Measurements from ENCODE around the gene ACOT7. TPM values are rescaled to one million over a fixed set of nuclear protein-coding genes. Genes with fewer than 3 reads are reported as not detected.

Gene ACOT7
- total RNA-seq, 1 donor from 2014 or later = 35.1 TPM

DNA sequence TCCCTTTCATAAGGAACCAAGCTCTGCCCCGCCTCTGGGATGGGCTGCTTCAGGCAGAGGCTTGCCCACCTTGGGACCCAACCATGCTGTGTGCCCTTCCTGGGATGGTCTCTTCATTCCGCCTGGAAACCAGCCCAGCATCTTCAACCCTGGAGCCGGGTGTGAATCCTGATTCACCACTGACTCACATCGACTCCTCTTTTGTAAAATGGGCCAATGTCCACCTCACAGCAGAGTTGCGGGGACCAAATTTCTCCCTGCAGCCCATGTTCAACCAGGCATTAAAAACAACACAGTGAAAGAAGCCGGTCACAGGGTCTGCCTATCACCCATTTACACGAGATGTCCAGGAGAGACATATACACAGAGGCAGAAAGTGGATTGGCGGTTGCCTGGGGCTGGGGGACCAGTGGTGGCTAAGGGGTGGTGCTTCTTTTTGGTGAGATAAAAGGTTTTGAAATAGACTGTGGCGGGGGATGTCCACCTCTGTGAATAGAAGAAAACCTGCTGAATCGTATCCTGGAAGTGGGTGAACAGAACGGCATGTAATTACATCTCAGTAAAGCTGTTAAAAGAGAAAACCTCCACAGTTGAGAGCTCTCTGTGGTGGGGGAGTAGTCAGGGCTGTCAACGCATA is 125.8 kb downstream of the ACOT7 start:
- Mint-ChIP-seq H3K4me3 (ENCODE audit: unreplicated experiment) (no peak overlapping the region), H3K36me3 (ENCODE audit: low read depth, unreplicated experiment) (no peaks in the 10 kb centered on the region), H3K9me3 (ENCODE audit: unreplicated experiment) (no peaks in the 10 kb centered on the region), H3K27me3 (ENCODE audit: unreplicated experiment) (peaks cover 13% of the 10 kb centered on the region), H3K4me1 (ENCODE audit: unreplicated experiment) (no peaks in the 10 kb centered on the region), H3K27ac (ENCODE audit: unreplicated experiment) (no peak overlapping the region)
- TF ChIP-seq, protein P1, sequence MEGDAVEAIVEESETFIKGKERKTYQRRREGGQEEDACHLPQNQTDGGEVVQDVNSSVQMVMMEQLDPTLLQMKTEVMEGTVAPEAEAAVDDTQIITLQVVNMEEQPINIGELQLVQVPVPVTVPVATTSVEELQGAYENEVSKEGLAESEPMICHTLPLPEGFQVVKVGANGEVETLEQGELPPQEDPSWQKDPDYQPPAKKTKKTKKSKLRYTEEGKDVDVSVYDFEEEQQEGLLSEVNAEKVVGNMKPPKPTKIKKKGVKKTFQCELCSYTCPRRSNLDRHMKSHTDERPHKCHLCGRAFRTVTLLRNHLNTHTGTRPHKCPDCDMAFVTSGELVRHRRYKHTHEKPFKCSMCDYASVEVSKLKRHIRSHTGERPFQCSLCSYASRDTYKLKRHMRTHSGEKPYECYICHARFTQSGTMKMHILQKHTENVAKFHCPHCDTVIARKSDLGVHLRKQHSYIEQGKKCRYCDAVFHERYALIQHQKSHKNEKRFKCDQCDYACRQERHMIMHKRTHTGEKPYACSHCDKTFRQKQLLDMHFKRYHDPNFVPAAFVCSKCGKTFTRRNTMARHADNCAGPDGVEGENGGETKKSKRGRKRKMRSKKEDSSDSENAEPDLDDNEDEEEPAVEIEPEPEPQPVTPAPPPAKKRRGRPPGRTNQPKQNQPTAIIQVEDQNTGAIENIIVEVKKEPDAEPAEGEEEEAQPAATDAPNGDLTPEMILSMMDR (IDR thresholded peaks at IDR 0.05; ENCODE audit: unreplicated experiment) = no peak
- no peak for DNase-seq (ENCODE audit: low spot score)

DNA sequence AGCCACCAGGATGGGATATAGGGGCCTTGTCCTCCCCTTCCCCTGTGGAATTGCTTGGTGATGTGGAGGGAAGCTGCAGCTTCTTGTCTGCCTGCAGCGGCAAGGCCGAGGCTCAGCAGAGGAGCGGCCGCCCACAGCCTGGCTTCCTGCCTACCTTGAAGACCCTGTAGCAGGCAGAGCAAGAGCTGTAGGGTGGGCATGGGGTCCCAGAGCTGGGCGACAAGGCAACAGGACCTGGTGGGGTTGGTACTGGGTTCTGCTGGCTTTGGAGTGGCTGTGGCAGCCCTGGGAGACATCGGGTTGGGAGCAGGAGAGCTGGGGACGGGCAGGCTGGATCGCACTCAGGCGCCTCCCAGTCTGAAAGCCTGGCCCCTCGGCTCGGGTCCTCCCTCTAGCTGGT is 126.9 kb downstream of the ACOT7 start:
- Mint-ChIP-seq H3K27ac (ENCODE audit: unreplicated experiment) (no peak overlapping the region), H3K36me3 (ENCODE audit: low read depth, unreplicated experiment) (no peaks in the 10 kb centered on the region), H3K4me3 (ENCODE audit: unreplicated experiment) (no peak overlapping the region), H3K9me3 (ENCODE audit: unreplicated experiment) (no peaks in the 10 kb centered on the region), H3K4me1 (ENCODE audit: unreplicated experiment) (no peaks in the 10 kb centered on the region), H3K27me3 (ENCODE audit: unreplicated experiment) (peaks cover 18% of the 10 kb centered on the region)
- TF ChIP-seq, protein P1 (IDR thresholded peaks at IDR 0.05; ENCODE audit: unreplicated experiment) = no peak
- no peak for DNase-seq (ENCODE audit: low spot score)

DNA sequence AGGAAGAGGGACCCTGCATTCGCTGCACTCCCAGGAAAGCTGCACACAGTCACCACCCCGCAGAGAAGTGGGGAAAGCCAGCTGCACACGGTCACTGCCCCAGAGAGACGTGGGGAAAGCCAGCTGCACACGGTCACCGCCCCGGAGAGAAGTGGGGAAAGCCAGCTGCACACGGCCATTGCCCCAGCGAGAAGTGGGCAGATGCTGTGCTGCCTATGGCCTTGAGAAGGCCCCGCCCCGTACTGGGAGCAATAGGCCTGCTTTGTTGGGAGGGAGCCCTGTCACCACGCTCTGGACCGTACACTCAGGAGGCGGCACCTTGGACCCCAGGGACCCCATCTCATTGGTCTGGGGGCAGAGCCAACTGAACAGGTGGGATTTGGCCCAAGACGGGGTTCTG is 128.4 kb downstream of the ACOT7 start:
- Mint-ChIP-seq H3K36me3 (ENCODE audit: low read depth, unreplicated experiment) (no peaks in the 10 kb centered on the region), H3K4me3 (ENCODE audit: unreplicated experiment) (no peak overlapping the region), H3K27me3 (ENCODE audit: unreplicated experiment) (peaks cover 16% of the 10 kb centered on the region), H3K9me3 (ENCODE audit: unreplicated experiment) (no peaks in the 10 kb centered on the region), H3K27ac (ENCODE audit: unreplicated experiment) (no peak overlapping the region), H3K4me1 (ENCODE audit: unreplicated experiment) (no peaks in the 10 kb centered on the region)
- TF ChIP-seq, protein P1 (IDR thresholded peaks at IDR 0.05; ENCODE audit: unreplicated experiment) = no peak
- DNase-seq (ENCODE audit: low spot score) = no peak

DNA sequence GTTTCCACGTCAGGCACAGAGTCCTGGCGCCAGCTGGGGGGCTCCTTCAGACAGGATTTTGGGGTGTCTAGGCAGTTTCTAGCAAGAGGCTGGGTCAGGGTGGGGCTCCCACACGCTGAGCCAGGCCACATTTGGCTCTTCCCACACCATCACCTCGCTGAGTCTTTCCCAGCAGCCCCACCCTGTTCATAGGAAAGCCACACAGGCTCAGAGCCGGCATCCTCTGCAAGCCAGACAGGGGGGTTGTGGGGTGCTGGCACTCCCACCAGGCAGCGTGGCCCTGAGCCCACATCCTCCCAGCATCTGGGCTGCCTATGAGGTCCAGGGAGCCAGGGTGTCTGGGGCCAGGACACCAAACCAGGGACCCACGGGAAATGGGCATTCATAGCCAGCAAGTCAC is 129.9 kb downstream of the ACOT7 start:
- TF ChIP-seq, protein P1 (IDR thresholded peaks at IDR 0.05; ENCODE audit: unreplicated experiment) = no peak
- no peak overlapping the region for H3K4me3 Mint-ChIP-seq (ENCODE audit: unreplicated experiment)
- DNase-seq (ENCODE audit: low spot score) = no peak
- H3K27ac Mint-ChIP-seq (ENCODE audit: unreplicated experiment) = no peak overlapping the region
- H3K4me1 Mint-ChIP-seq (ENCODE audit: unreplicated experiment) = no peaks in the 10 kb centered on the region
- H3K9me3 Mint-ChIP-seq (ENCODE audit: unreplicated experiment) = no peaks in the 10 kb centered on the region
- H3K36me3 Mint-ChIP-seq (ENCODE audit: low read depth, unreplicated experiment) = no peaks in the 10 kb centered on the region
- H3K27me3 Mint-ChIP-seq (ENCODE audit: unreplicated experiment) = peaks cover 22% of the 10 kb centered on the region

DNA sequence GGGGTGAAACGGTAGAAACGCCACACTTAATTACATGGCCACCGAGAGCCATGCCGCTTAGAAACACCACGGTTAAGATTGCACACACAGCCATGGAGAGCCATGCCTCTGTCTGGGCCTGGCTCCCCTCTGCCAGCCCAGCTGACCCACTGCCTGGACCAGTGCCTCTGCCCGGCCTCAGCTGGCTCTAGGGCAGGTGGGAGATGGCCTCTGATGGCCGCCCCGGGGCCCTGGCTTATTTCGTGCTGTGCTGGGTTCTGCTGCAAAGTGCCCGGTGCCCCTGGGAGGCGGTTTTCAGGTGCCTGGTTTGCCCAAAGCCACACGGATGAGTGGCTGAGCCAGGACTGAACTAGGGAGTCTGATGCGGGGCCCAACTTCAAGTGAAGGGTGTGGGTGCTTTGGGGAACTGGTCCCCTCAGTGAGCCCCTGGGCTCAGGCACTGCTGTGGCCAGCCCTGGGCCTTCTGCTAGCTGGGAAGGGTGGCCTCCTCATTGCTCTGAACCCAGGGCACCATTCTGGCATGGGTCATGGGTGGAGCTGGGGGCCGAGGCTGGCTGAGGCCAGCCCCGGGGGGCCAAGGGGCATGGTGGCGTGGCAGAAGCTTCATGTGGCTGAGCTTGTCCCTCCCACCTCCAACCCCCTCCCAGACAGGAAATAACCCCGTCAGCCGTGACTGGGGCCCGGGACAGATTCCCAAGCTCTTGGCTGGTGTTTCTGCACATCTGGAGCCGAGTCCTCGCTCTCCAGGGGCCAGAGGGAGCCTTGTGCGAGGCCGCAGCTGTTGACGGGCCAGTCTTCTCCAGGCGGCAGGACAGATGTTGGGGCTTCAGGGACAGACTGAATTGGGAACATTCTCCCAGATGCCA is 130.8 kb downstream of the ACOT7 start:
- no peak for DNase-seq (ENCODE audit: low spot score)
- no peaks in the 10 kb centered on the region for H3K9me3 Mint-ChIP-seq (ENCODE audit: unreplicated experiment)
- H3K4me1 Mint-ChIP-seq (ENCODE audit: unreplicated experiment) = no peaks in the 10 kb centered on the region
- H3K4me3 Mint-ChIP-seq (ENCODE audit: unreplicated experiment) = no peak overlapping the region
- TF ChIP-seq, protein P1 (IDR thresholded peaks at IDR 0.05; ENCODE audit: unreplicated experiment) = no peak
- H3K27me3 Mint-ChIP-seq (ENCODE audit: unreplicated experiment) = peaks cover 24% of the 10 kb centered on the region
- no peak overlapping the region for H3K27ac Mint-ChIP-seq (ENCODE audit: unreplicated experiment)
- H3K36me3 Mint-ChIP-seq (ENCODE audit: low read depth, unreplicated experiment) = no peaks in the 10 kb centered on the region

Measured in endothelial cell (in vitro differentiated cells).